WTC11 (cell line): ENCODE results near the gene CRLF1. TPM values are rescaled to one million over a fixed set of nuclear protein-coding genes. Genes with fewer than 3 reads are reported as not detected.

Experiments
- ATAC-seq: fragments of 200-7000 bp; cut with Tn5 transposase; 2 replicates; pipeline ENCODE4 v1.10.0; 2021; ENCODE audit warnings: mild to moderate bottlenecking, moderate library complexity
- CTCF ChIA-PET: fragments of 300-600 bp; sonication (Branson Sonifier 250); formaldehyde crosslinking; loops from one replicate; lab custom pipeline; 2021; ENCODE audit warnings: antibody characterized with exemption; lab: Charles Lee
- POLR2A ChIA-PET: fragments of 350-600 bp; sonication (Branson Sonifier 250); formaldehyde crosslinking; loops from one replicate; lab custom pipeline; 2021; ENCODE audit warnings: antibody characterized with exemption; lab: Charles Lee
- DNase-seq: peaks from one replicate; pipeline ENCODE4 v3.0.0; 2021; ENCODE audit warnings: low spot score
- H3K27ac Mint-ChIP-seq: 2 replicates; pipeline ENCODE4 v1.8.0; 2021; ENCODE audit warnings: mixed read lengths
- H3K27me3 Mint-ChIP-seq: 2 replicates; pipeline ENCODE4 v1.8.0; 2021; ENCODE audit warnings: low read depth, mild to moderate bottlenecking, moderate library complexity, mixed read lengths
- H3K36me3 Mint-ChIP-seq: 2 replicates; pipeline ENCODE4 v1.8.0; 2021; ENCODE audit warnings: mixed read lengths
- H3K4me1 Mint-ChIP-seq: 2 replicates; pipeline ENCODE4 v1.8.0; 2022; ENCODE audit warnings: mixed read lengths
- H3K4me3 Mint-ChIP-seq: 2 replicates; pipeline ENCODE4 v1.8.0; 2021; ENCODE audit warnings: mild to moderate bottlenecking, moderate library complexity, mixed read lengths
- H3K9me3 Mint-ChIP-seq: 2 replicates; pipeline ENCODE4 v1.8.0; 2021; ENCODE audit warnings: mixed read lengths
- ATF3 ChIP-seq: sonication (generic); formaldehyde crosslinking; conservative IDR thresholded peaks from 2 replicates; pipeline ENCODE4 v1.8.1; 2022; ENCODE audit warnings: mild to moderate bottlenecking, missing genetic modification reagents
- CREB1 ChIP-seq: sonication (generic); formaldehyde crosslinking; IDR thresholded peaks from 2 replicates; pipeline ENCODE4 v1.8.0; 2023; ENCODE audit warnings: mild to moderate bottlenecking, missing genetic modification reagents
- GRHL2 ChIP-seq: fragments of 250-450 bp; sonication (Bioruptor Pico); IDR thresholded peaks from 2 replicates; pipeline ENCODE4 v1.8.0; 2022; ENCODE audit warnings: mild to moderate bottlenecking, moderate library complexity; ENCODE audit not compliant: insufficient replicate concordance, severe bottlenecking
- MLX ChIP-seq: sonication (generic); formaldehyde crosslinking; IDR thresholded peaks from 2 replicates; pipeline ENCODE4 v1.8.1; 2023; ENCODE audit warnings: mild to moderate bottlenecking, missing genetic modification reagents, moderate library complexity
- MYBL2 ChIP-seq: sonication (generic); formaldehyde crosslinking; IDR thresholded peaks from 2 replicates; pipeline ENCODE4 v1.8.1; 2023; ENCODE audit warnings: mild to moderate bottlenecking, moderate library complexity, missing genetic modification reagents
- NFE2L1 ChIP-seq: sonication (generic); formaldehyde crosslinking; IDR thresholded peaks from 2 replicates; pipeline ENCODE4 v1.8.1; 2023; ENCODE audit warnings: missing genetic modification reagents
- OVOL2 ChIP-seq: fragments of 250-450 bp; sonication (Bioruptor Pico); IDR thresholded peaks from 2 replicates; pipeline ENCODE4 v1.9.0; 2021; ENCODE audit warnings: mild to moderate bottlenecking, borderline replicate concordance
- PRDM15 ChIP-seq: sonication (generic); formaldehyde crosslinking; IDR thresholded peaks from 2 replicates; pipeline ENCODE4 v1.8.0; 2022; ENCODE audit warnings: missing genetic modification reagents
- SMAD4 ChIP-seq: sonication (generic); formaldehyde crosslinking; IDR thresholded peaks from 2 replicates; pipeline ENCODE4 v1.8.0; 2022; ENCODE audit warnings: mild to moderate bottlenecking, missing genetic modification reagents
- SOX15 ChIP-seq: fragments of 250-450 bp; sonication (Bioruptor Pico); IDR thresholded peaks from 2 replicates; pipeline ENCODE4 v1.9.0; 2021; ENCODE audit warnings: mild to moderate bottlenecking
- STAT6 ChIP-seq: sonication (generic); formaldehyde crosslinking; conservative IDR thresholded peaks from 2 replicates; pipeline ENCODE4 v1.8.1; 2023; ENCODE audit warnings: mild to moderate bottlenecking, low read depth, missing genetic modification reagents, moderate library complexity
- TCF7 ChIP-seq: sonication (generic); formaldehyde crosslinking; IDR thresholded peaks from 2 replicates; pipeline ENCODE4 v1.8.0; 2022; ENCODE audit warnings: mild to moderate bottlenecking, low read depth, missing genetic modification reagents, moderate library complexity
- TEAD4 ChIP-seq: sonication (generic); formaldehyde crosslinking; IDR thresholded peaks from 2 replicates; pipeline ENCODE4 v1.8.0; 2022; ENCODE audit warnings: mild to moderate bottlenecking, missing genetic modification reagents
- ZNF317 ChIP-seq: sonication (generic); formaldehyde crosslinking; IDR thresholded peaks from 2 replicates; pipeline ENCODE4 v1.8.1; 2023; ENCODE audit warnings: low read depth, mild to moderate bottlenecking, moderate library complexity, missing genetic modification reagents, borderline replicate concordance
- total RNA-seq: library from RNA; stranded (reverse); gene quantifications from 3 replicates; pipeline ENCODE4 v1.2.3, GENCODE V29; 2021

The CRLF1 gene
- total RNA-seq, 1 experiment from 2014 or later = 36.4 TPM

- ATAC-seq = no peak
- ChIA-PET POLR2A (no interaction called here), CTCF (interaction anchor here (1.4 kb wide), 1 partner anchor 10 kb away, joined by 3 read pairs; no protein-coding TSS in a partner anchor)
- H3K9me3 Mint-ChIP-seq = no peaks in the 10 kb centered on the region
- peaks cover 53% of the 10 kb centered on the region for H3K27me3 Mint-ChIP-seq
- no peak overlapping the region for H3K27ac Mint-ChIP-seq
- no peak for TF ChIP-seq OVOL2
- no peak for TF ChIP-seq GRHL2
- TF ChIP-seq SOX15 = no peak
- no peak for TF ChIP-seq TEAD4 (CRISPR knock-in tag)
- no peak for TF ChIP-seq ATF3 (CRISPR knock-in tag)
- TF ChIP-seq NFE2L1 (CRISPR knock-in tag) = no peak
- no peak for TF ChIP-seq MYBL2 (CRISPR knock-in tag)
- H3K36me3 Mint-ChIP-seq = no peaks in the 10 kb centered on the region
- H3K4me3 Mint-ChIP-seq = no peak overlapping the region
- DNase-seq = no peak
- H3K4me1 Mint-ChIP-seq = peaks cover 44% of the 10 kb centered on the region
Measured at GRCh38 chr19:18599485-18599884, 7.1 kb downstream of the CRLF1 start.

- peaks cover 41% of the 10 kb centered on the region for H3K27me3 Mint-ChIP-seq
- H3K36me3 Mint-ChIP-seq = no peaks in the 10 kb centered on the region
- no peaks in the 10 kb centered on the region for H3K9me3 Mint-ChIP-seq
- DNase-seq (no peak), ATAC-seq (no peak)
- TF ChIP-seq MLX (CRISPR knock-in tag) (no peak), PRDM15 (CRISPR knock-in tag) (no peak), TCF7 (CRISPR knock-in tag) (no peak), STAT6 (CRISPR knock-in tag) (no peak), ZNF317 (CRISPR knock-in tag) (no peak), SMAD4 (CRISPR knock-in tag) (no peak), CREB1 (CRISPR knock-in tag) (no peak)
- CTCF ChIA-PET = interaction anchor here (0.6 to 4.2 kb wide), 9 partner anchors 10 to 249 kb away, joined by 3 to 13 read pairs (median 4); partner anchors contain the start of genes ELL and REX1BD
- H3K27ac Mint-ChIP-seq = no peak overlapping the region
- no peak overlapping the region for H3K4me3 Mint-ChIP-seq
- POLR2A ChIA-PET = interaction anchor here (0.6 kb wide), 2 partner anchors 127 to 134 kb away, joined by 3 to 5 read pairs; no protein-coding TSS in a partner anchor
- H3K4me1 Mint-ChIP-seq = peaks cover 45% of the 10 kb centered on the region
Measured at GRCh38 chr19:18597809-18598660, 8.6 kb downstream of the CRLF1 start.
